ENCODE data around the gene TSNAX.

DNA sequence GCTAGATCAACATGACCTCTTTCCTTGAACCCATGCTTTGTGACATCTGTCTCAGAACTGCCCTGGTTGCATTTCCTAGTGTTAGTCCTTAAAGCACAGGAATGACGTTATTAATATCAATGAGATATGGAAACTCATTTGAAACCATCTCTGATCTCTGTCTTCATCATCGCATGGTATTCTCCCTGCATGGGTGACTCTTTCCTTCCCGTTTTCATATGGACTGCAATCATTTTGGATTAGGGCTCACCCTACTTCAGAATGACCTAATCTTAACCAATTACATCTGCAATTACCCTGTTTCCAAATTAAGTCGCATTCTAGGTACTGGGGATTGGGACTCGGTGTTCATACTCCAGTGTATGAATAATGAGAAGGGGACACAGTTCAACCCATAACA, 56.5 kb downstream of the TSNAX start:
- TF ChIP-seq FOXJ3 (CRISPR knock-in tag; IDR thresholded peaks at IDR 0.05; ENCODE audit: borderline replicate concordance) (no peak), CREM (CRISPR knock-in tag; IDR thresholded peaks at IDR 0.05) (no peak), CTCF (IDR thresholded peaks at IDR 0.05) (no peak), ETV6 (CRISPR knock-in tag; IDR thresholded peaks at IDR 0.05) (no peak), GRHL2 (CRISPR knock-in tag; IDR thresholded peaks at IDR 0.05; ENCODE audit: insufficient replicate concordance, severe bottlenecking) (no peak), JUN (CRISPR knock-in tag; IDR thresholded peaks at IDR 0.05) (no peak), TCF7 (CRISPR knock-in tag; IDR thresholded peaks at IDR 0.05; ENCODE audit: low read depth) (no peak), NR1H2 (CRISPR knock-in tag; IDR thresholded peaks at IDR 0.05) (no peak), ZNF138 (CRISPR knock-in tag; conservative IDR thresholded peaks at IDR 0.05) (no peak), JAZF1 (CRISPR knock-in tag; IDR thresholded peaks at IDR 0.05) (no peak)
- TF ChIP-seq, protein P1, sequence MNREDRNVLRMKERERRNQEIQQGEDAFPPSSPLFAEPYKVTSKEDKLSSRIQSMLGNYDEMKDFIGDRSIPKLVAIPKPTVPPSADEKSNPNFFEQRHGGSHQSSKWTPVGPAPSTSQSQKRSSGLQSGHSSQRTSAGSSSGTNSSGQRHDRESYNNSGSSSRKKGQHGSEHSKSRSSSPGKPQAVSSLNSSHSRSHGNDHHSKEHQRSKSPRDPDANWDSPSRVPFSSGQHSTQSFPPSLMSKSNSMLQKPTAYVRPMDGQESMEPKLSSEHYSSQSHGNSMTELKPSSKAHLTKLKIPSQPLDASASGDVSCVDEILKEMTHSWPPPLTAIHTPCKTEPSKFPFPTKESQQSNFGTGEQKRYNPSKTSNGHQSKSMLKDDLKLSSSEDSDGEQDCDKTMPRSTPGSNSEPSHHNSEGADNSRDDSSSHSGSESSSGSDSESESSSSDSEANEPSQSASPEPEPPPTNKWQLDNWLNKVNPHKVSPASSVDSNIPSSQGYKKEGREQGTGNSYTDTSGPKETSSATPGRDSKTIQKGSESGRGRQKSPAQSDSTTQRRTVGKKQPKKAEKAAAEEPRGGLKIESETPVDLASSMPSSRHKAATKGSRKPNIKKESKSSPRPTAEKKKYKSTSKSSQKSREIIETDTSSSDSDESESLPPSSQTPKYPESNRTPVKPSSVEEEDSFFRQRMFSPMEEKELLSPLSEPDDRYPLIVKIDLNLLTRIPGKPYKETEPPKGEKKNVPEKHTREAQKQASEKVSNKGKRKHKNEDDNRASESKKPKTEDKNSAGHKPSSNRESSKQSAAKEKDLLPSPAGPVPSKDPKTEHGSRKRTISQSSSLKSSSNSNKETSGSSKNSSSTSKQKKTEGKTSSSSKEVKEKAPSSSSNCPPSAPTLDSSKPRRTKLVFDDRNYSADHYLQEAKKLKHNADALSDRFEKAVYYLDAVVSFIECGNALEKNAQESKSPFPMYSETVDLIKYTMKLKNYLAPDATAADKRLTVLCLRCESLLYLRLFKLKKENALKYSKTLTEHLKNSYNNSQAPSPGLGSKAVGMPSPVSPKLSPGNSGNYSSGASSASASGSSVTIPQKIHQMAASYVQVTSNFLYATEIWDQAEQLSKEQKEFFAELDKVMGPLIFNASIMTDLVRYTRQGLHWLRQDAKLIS (CRISPR knock-in tag; IDR thresholded peaks at IDR 0.05; ENCODE audit: borderline replicate concordance), result no peak
- TF ChIP-seq, protein P2, sequence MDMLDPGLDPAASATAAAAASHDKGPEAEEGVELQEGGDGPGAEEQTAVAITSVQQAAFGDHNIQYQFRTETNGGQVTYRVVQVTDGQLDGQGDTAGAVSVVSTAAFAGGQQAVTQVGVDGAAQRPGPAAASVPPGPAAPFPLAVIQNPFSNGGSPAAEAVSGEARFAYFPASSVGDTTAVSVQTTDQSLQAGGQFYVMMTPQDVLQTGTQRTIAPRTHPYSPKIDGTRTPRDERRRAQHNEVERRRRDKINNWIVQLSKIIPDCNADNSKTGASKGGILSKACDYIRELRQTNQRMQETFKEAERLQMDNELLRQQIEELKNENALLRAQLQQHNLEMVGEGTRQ (CRISPR knock-in tag; IDR thresholded peaks at IDR 0.05), result no peak
- TF ChIP-seq, protein P3, sequence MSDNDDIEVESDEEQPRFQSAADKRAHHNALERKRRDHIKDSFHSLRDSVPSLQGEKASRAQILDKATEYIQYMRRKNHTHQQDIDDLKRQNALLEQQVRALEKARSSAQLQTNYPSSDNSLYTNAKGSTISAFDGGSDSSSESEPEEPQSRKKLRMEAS (CRISPR knock-in tag; IDR thresholded peaks at IDR 0.05), result no peak

Data from WTC11 (cell line).